Vagina (tissue), 2 donors: ENCODE data around the gene MTMR2.

Source experiments
- POLR2AphosphoS5 ChIP-seq, 2 donors: sonication (generic); formaldehyde crosslinking; IDR thresholded peaks; one replicate each; pipeline ENCODE4 v1.9.0; 2017; ENCODE audit warnings: antibody characterized with exemption in 2 of 2, mild to moderate bottlenecking in 2 of 2, low read depth in 1 of 2; ENCODE audit not compliant: insufficient read depth in 1 of 2
- TF ChIP-seq, protein P1 (sequence below), 3 experiments: fragments of 450-650 bp in 2 of 3; fragments of 200-600 bp in 1 of 3; sonication (generic) in 1 of 3; IDR thresholded peaks; one replicate each; pipeline ENCODE4 v1.5.1; 2017 to 2019; ENCODE audit warnings: antibody characterized with exemption in 3 of 3, mild to moderate bottlenecking in 2 of 3, moderate library complexity in 2 of 3

DNA sequence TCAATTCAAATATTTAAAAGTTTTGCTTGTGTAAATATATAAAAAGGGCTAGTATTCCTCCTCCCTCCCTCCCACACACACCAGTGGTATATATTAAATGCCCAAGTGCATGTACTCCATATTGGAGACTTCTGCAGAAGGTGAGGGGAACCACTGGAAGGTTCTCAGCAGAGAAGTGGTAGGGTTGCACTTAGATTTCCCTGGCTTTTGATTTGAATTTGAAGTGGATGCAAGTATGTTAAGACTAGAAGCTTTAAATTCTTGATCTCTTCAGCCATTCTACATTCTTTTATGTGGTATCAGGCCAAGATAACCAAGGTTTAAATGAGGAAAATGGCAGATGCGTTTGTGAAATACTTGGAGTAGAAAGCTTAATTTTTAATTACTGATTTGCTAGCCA is 90.5 kb downstream of the MTMR2 start:
- TF ChIP-seq, protein P1, sequence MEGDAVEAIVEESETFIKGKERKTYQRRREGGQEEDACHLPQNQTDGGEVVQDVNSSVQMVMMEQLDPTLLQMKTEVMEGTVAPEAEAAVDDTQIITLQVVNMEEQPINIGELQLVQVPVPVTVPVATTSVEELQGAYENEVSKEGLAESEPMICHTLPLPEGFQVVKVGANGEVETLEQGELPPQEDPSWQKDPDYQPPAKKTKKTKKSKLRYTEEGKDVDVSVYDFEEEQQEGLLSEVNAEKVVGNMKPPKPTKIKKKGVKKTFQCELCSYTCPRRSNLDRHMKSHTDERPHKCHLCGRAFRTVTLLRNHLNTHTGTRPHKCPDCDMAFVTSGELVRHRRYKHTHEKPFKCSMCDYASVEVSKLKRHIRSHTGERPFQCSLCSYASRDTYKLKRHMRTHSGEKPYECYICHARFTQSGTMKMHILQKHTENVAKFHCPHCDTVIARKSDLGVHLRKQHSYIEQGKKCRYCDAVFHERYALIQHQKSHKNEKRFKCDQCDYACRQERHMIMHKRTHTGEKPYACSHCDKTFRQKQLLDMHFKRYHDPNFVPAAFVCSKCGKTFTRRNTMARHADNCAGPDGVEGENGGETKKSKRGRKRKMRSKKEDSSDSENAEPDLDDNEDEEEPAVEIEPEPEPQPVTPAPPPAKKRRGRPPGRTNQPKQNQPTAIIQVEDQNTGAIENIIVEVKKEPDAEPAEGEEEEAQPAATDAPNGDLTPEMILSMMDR (IDR thresholded peaks at IDR 0.05) = no peak
- no peak for TF ChIP-seq POLR2AphosphoS5 (IDR thresholded peaks at IDR 0.05; ENCODE audit: insufficient read depth in 1 of 2, low read depth in 1 of 2)
